Nephron (organoid): ENCODE data around the gene SPTAN1.

Experiments
- H3K27ac Mint-ChIP-seq, 3 experiments: 2 replicates each; pipeline ENCODE4 v1.8.0; 2020; ENCODE audit warnings: mixed read lengths in 3 of 3, mild to moderate bottlenecking in 2 of 3, moderate library complexity in 1 of 3
- H3K27me3 Mint-ChIP-seq: 2 replicates; pipeline ENCODE4 v1.8.0; 2021; ENCODE audit warnings: low read depth, mild to moderate bottlenecking, moderate library complexity, mixed read lengths
- H3K36me3 Mint-ChIP-seq: 2 replicates; pipeline ENCODE4 v1.8.0; 2020; ENCODE audit warnings: low read depth, mixed read lengths
- H3K4me1 Mint-ChIP-seq: 2 replicates; pipeline ENCODE4 v1.8.0; 2020; ENCODE audit warnings: mixed read lengths
- H3K4me3 Mint-ChIP-seq, 3 experiments: 2 replicates each; pipeline ENCODE4 v1.8.0; 2020; ENCODE audit warnings: mild to moderate bottlenecking in 3 of 3, mixed read lengths in 3 of 3, moderate library complexity in 2 of 3
- H3K9me3 Mint-ChIP-seq: 2 replicates; pipeline ENCODE4 v1.8.0; 2020; ENCODE audit warnings: mixed read lengths
- CTCF ChIP-seq, 3 experiments: fragments of 200-600 bp; sonication (generic); IDR thresholded peaks; one replicate each; pipeline ENCODE4 v1.5.0; 2021; ENCODE audit warnings: antibody characterized with exemption in 3 of 3; ENCODE audit not compliant: unreplicated experiment in 3 of 3

The SPTAN1 gene

GRCh38 chr9:128625391-128626146, 73.2 kb downstream of the SPTAN1 start:
- peak overlapping the region in 1 of 3 experiments; percentile 60 for H3K27ac Mint-ChIP-seq
- H3K9me3 Mint-ChIP-seq = no peaks in the 10 kb centered on the region
- no peak for TF ChIP-seq CTCF (IDR thresholded peaks at IDR 0.05; ENCODE audit: unreplicated experiment in 3 of 3)
- no peaks in the 10 kb centered on the region for H3K27me3 Mint-ChIP-seq
- H3K4me3 Mint-ChIP-seq = no peak overlapping the region
- peaks cover 60% of the 10 kb centered on the region for H3K36me3 Mint-ChIP-seq
- no peaks in the 10 kb centered on the region for H3K4me1 Mint-ChIP-seq

GRCh38 chr9:128626181-128626580, 73.8 kb downstream of the SPTAN1 start:
- no peak overlapping the region for H3K4me3 Mint-ChIP-seq
- H3K27me3 Mint-ChIP-seq = no peaks in the 10 kb centered on the region
- peaks cover 54% of the 10 kb centered on the region for H3K36me3 Mint-ChIP-seq
- no peaks in the 10 kb centered on the region for H3K4me1 Mint-ChIP-seq
- no peak overlapping the region for H3K27ac Mint-ChIP-seq
- no peaks in the 10 kb centered on the region for H3K9me3 Mint-ChIP-seq
- TF ChIP-seq CTCF (IDR thresholded peaks at IDR 0.05; ENCODE audit: unreplicated experiment in 3 of 3) = no peak

GRCh38 chr9:128627127-128627715, 74.8 kb downstream of the SPTAN1 start:
- Mint-ChIP-seq H3K36me3 (peaks cover 51% of the 10 kb centered on the region), H3K27ac (no peak overlapping the region), H3K4me3 (no peak overlapping the region), H3K9me3 (no peaks in the 10 kb centered on the region), H3K27me3 (no peaks in the 10 kb centered on the region), H3K4me1 (no peaks in the 10 kb centered on the region)
- TF ChIP-seq CTCF (IDR thresholded peaks at IDR 0.05; ENCODE audit: unreplicated experiment in 3 of 3) = no peak

GRCh38 chr9:128627906-128628305, 75.5 kb downstream of the SPTAN1 start:
- no peak overlapping the region for H3K27ac Mint-ChIP-seq
- H3K36me3 Mint-ChIP-seq = peaks cover 57% of the 10 kb centered on the region
- no peaks in the 10 kb centered on the region for H3K27me3 Mint-ChIP-seq
- no peaks in the 10 kb centered on the region for H3K9me3 Mint-ChIP-seq
- H3K4me3 Mint-ChIP-seq = no peak overlapping the region
- TF ChIP-seq CTCF (IDR thresholded peaks at IDR 0.05; ENCODE audit: unreplicated experiment in 3 of 3) = no peak
- no peaks in the 10 kb centered on the region for H3K4me1 Mint-ChIP-seq

- no peak for TF ChIP-seq CTCF (IDR thresholded peaks at IDR 0.05; ENCODE audit: unreplicated experiment in 3 of 3)
- H3K4me1 Mint-ChIP-seq = no peaks in the 10 kb centered on the region
- peak overlapping the region in 2 of 3 experiments; percentile 38 to 55 for H3K27ac Mint-ChIP-seq
- no peaks in the 10 kb centered on the region for H3K9me3 Mint-ChIP-seq
- no peaks in the 10 kb centered on the region for H3K27me3 Mint-ChIP-seq
- peaks cover 63% of the 10 kb centered on the region for H3K36me3 Mint-ChIP-seq
- H3K4me3 Mint-ChIP-seq = no peak overlapping the region
Measured at GRCh38 chr9:128628471-128629048, 76.2 kb downstream of the SPTAN1 start.
